AG09309 (cell line): ENCODE data around the gene SLC35G3.

Source experiments
- DNase-seq: peaks from one replicate; pipeline ENCODE4 v3.0.0-alpha.2; 2010; ENCODE audit warnings: low read depth
- H3K4me3 ChIP-seq: 2 replicates; pipeline ENCODE4 v1.5.1; 2011; ENCODE audit warnings: mild to moderate bottlenecking, low read depth, low read length, moderate library complexity; ENCODE audit not compliant: control insufficient read depth
- CTCF ChIP-seq: IDR thresholded peaks from 2 replicates; pipeline ENCODE4 v1.5.1; 2011; ENCODE audit warnings: mild to moderate bottlenecking, low read depth, low read length, inconsistent platforms; ENCODE audit not compliant: insufficient read depth, control insufficient read depth; ENCODE audit errors: missing control alignments

The SLC35G3 gene

GRCh38 chr17:35227546-35227945 is 33.4 kb upstream of the SLC35G3 start:
- H3K4me3 ChIP-seq = no peak overlapping the region
- DNase-seq = no peak
- TF ChIP-seq CTCF = no peak

- DNase-seq = no peak
- TF ChIP-seq CTCF = no peak
- H3K4me3 ChIP-seq = no peak overlapping the region
Observed at GRCh38 chr17:35224436-35224835, 30.2 kb upstream of the SLC35G3 start.

GRCh38 chr17:35222452-35222851 is 28.3 kb upstream of the SLC35G3 start:
- no peak for DNase-seq
- no peak overlapping the region for H3K4me3 ChIP-seq
- no peak for TF ChIP-seq CTCF

- H3K4me3 ChIP-seq = no peak overlapping the region
- no peak for TF ChIP-seq CTCF
- DNase-seq = no peak
Observed at GRCh38 chr17:35218915-35219314, 24.7 kb upstream of the SLC35G3 start.

GRCh38 chr17:35217107-35217506 is 22.9 kb upstream of the SLC35G3 start:
- H3K4me3 ChIP-seq = no peak overlapping the region
- no peak for TF ChIP-seq CTCF
- no peak for DNase-seq

GRCh38 chr17:35214631-35215273 is 20.6 kb upstream of the SLC35G3 start:
- TF ChIP-seq CTCF = no peak
- DNase-seq = no peak
- no peak overlapping the region for H3K4me3 ChIP-seq

- TF ChIP-seq CTCF = no peak
- no peak overlapping the region for H3K4me3 ChIP-seq
Observed at GRCh38 chr17:35214192-35214591, 20.0 kb upstream of the SLC35G3 start.

More at GRCh38 chr17:35214192-35214591, 20.0 kb upstream of the SLC35G3 start:
- no peak for DNase-seq
